ENCODE results near the gene TRMT61A. TPM values are rescaled to one million over a fixed set of nuclear protein-coding genes. Genes with fewer than 3 reads are reported as not detected.

The TRMT61A gene
- total and polyA plus RNA-seq, 2 donors from 2014 or later: 11.9 to 16.0 TPM

GRCh38 chr14:103517174-103517566, 11.8 kb upstream of the TRMT61A start:
- Histone ChIP-seq H3K4me1 (ENCODE audit: control insufficient read depth in 2 of 3, insufficient read depth in 2 of 3, low read depth in 1 of 3, low read length in 3 of 3) (peaks cover 2 to 36% (median 24%) of the 10 kb centered on the region in 3 donors), H3K9ac (ENCODE audit: low read length in 3 of 3) (no peak overlapping the region), H3K27ac (ENCODE audit: low read depth in 2 of 2, low read length in 2 of 2) (no peak overlapping the region), H3K4me3 (ENCODE audit: low read length in 3 of 3) (no peak overlapping the region), H3K36me3 (ENCODE audit: control insufficient read depth in 2 of 3, insufficient read depth in 3 of 3, low read length in 3 of 3) (no peaks in the 10 kb centered on the region), H3K27me3 (ENCODE audit: control insufficient read depth, insufficient read depth, low read length) (no peaks in the 10 kb centered on the region), H3K9me3 (ENCODE audit: control insufficient read depth in 2 of 3, insufficient read depth in 1 of 3, low read length in 3 of 3) (no peaks in the 10 kb centered on the region)
- no peak for TF ChIP-seq CTCF (IDR thresholded peaks at IDR 0.05; ENCODE audit: borderline replicate concordance, extremely low read depth, insufficient read depth)
- DNase-seq: peak in 1 of 5 donors; percentile 41
- intact Hi-C loops (cut with DNase I): no loop called here
- FAIRE-seq: no peak

- TF ChIP-seq CTCF (IDR thresholded peaks at IDR 0.05; ENCODE audit: borderline replicate concordance, extremely low read depth, insufficient read depth): no peak
- Histone ChIP-seq H3K27me3 (ENCODE audit: control insufficient read depth, insufficient read depth, low read length) (no peaks in the 10 kb centered on the region), H3K9me3 (ENCODE audit: control insufficient read depth in 2 of 3, insufficient read depth in 1 of 3, low read length in 3 of 3) (no peaks in the 10 kb centered on the region), H3K27ac (ENCODE audit: low read depth in 2 of 2, low read length in 2 of 2) (peak overlapping the region in 1 of 2 donors; percentile 80), H3K4me1 (ENCODE audit: control insufficient read depth in 2 of 3, insufficient read depth in 2 of 3, low read depth in 1 of 3, low read length in 3 of 3) (peaks cover 2 to 30% (median 18%) of the 10 kb centered on the region in 3 donors), H3K4me3 (ENCODE audit: low read length in 3 of 3) (no peak overlapping the region), H3K36me3 (ENCODE audit: control insufficient read depth in 2 of 3, insufficient read depth in 3 of 3, low read length in 3 of 3) (no peaks in the 10 kb centered on the region), H3K9ac (ENCODE audit: low read length in 3 of 3) (peak overlapping the region in 2 of 3 donors; percentile 41 to 51)
- intact Hi-C loops (cut with DNase I): no loop called here
- FAIRE-seq: no peak
- DNase-seq: peak in 2 of 5 donors; percentile 78 to 83
These were observed 11.1 kb upstream of the TRMT61A start for GRCh38 chr14:103517721-103518421.

- no peaks in the 10 kb centered on the region for H3K27me3 ChIP-seq (ENCODE audit: control insufficient read depth, insufficient read depth, low read length)
- no peaks in the 10 kb centered on the region for H3K36me3 ChIP-seq (ENCODE audit: control insufficient read depth in 2 of 3, insufficient read depth in 3 of 3, low read length in 3 of 3)
- intact Hi-C loops (cut with DNase I): no loop called here
- TF ChIP-seq CTCF (IDR thresholded peaks at IDR 0.05; ENCODE audit: borderline replicate concordance, extremely low read depth, insufficient read depth): peak; percentile 79
- H3K4me3 ChIP-seq (ENCODE audit: low read length in 3 of 3): no peak overlapping the region
- FAIRE-seq (no peak), DNase-seq (peak; percentile 55 to 87 (median 64))
- H3K4me1 ChIP-seq (ENCODE audit: control insufficient read depth in 2 of 3, insufficient read depth in 2 of 3, low read depth in 1 of 3, low read length in 3 of 3): peaks cover 0 to 27% (median 13%) of the 10 kb centered on the region in 3 donors
- H3K9me3 ChIP-seq (ENCODE audit: control insufficient read depth in 2 of 3, insufficient read depth in 1 of 3, low read length in 3 of 3): no peaks in the 10 kb centered on the region
- H3K9ac ChIP-seq (ENCODE audit: low read length in 3 of 3): peak overlapping the region in 2 of 3 donors; percentile 41 to 51
- peak overlapping the region; percentile 42 to 80 for H3K27ac ChIP-seq (ENCODE audit: low read depth in 2 of 2, low read length in 2 of 2)
These were observed 10.5 kb upstream of the TRMT61A start for GRCh38 chr14:103518422-103519042.

All from kidney (tissue), 14 donors.